Measurements from ENCODE around the gene PEBP1.

DNA sequence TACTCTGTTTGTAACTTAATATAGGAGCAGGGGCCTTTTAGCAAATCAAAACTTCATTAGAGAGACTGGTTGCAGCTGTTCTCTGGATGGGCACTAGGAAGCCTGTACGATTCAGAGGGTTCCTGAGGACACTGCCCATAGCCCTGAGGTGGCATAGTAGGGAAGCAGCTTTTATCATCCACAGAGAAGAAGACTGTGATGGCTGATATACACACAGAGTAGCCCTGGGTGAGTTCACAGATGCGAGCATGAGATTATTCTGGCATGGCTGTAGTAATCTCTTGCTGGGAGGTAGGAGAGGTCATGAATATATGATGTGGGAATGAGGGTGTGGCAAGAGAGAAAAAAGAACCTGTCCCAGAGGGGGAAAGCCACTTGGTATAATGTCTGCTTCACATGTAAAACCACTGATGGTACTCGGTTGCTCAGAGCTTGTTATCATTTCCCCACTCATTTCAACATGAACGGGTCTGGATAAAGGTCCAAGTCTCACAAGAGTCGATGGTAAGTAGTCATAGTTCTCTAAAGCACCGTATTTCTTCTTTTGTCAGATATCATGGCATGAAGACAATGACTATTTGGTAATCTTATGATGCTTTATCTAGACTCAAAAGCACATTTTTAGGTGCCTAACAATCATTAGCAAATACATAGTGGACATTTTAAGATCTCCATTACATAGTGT lies 52.0 kb downstream of the PEBP1 start:
- TF ChIP-seq EZH2phosphoT487 (IDR thresholded peaks at IDR 0.05; ENCODE audit: low read length) (no peak), EZH2 (optimal IDR thresholded peaks at IDR 0.05; ENCODE audit: low read depth, low read length) (no peak)
- TF ChIP-seq, protein P1, sequence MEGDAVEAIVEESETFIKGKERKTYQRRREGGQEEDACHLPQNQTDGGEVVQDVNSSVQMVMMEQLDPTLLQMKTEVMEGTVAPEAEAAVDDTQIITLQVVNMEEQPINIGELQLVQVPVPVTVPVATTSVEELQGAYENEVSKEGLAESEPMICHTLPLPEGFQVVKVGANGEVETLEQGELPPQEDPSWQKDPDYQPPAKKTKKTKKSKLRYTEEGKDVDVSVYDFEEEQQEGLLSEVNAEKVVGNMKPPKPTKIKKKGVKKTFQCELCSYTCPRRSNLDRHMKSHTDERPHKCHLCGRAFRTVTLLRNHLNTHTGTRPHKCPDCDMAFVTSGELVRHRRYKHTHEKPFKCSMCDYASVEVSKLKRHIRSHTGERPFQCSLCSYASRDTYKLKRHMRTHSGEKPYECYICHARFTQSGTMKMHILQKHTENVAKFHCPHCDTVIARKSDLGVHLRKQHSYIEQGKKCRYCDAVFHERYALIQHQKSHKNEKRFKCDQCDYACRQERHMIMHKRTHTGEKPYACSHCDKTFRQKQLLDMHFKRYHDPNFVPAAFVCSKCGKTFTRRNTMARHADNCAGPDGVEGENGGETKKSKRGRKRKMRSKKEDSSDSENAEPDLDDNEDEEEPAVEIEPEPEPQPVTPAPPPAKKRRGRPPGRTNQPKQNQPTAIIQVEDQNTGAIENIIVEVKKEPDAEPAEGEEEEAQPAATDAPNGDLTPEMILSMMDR (IDR thresholded peaks at IDR 0.05; ENCODE audit: low read length): no peak
